Ishikawa (cell line): ENCODE results near the gene OBP2B.

ENCODE experiments used
- CEBPB ChIP-seq: IDR thresholded peaks from 2 replicates; pipeline ENCODE4 v1.6.1; 2012
- CREB1 ChIP-seq: IDR thresholded peaks from 2 replicates; pipeline ENCODE4 v1.6.1; 2012; ENCODE audit warnings: low read depth
- EGR1 ChIP-seq: IDR thresholded peaks from 2 replicates; pipeline ENCODE4 v1.6.1; 2012
- EP300 ChIP-seq: IDR thresholded peaks from 2 replicates; pipeline ENCODE4 v1.6.1; 2012; ENCODE audit warnings: borderline replicate concordance
- FOXM1 ChIP-seq: IDR thresholded peaks from 2 replicates; pipeline ENCODE4 v1.6.1; 2012; ENCODE audit warnings: low read depth, borderline replicate concordance
- NFIC ChIP-seq: IDR thresholded peaks from 2 replicates; pipeline ENCODE4 v1.6.1; 2012
- RAD21 ChIP-seq: IDR thresholded peaks from 2 replicates; pipeline ENCODE4 v1.6.1; 2012; ENCODE audit warnings: low read depth
- REST ChIP-seq: IDR thresholded peaks from 2 replicates; pipeline ENCODE4 v1.6.1; 2012; ENCODE audit warnings: low read depth, mild to moderate bottlenecking
- TAF1 ChIP-seq: IDR thresholded peaks from 2 replicates; pipeline ENCODE4 v1.6.1; 2012; ENCODE audit warnings: low read depth, mild to moderate bottlenecking
- TCF12 ChIP-seq: IDR thresholded peaks from 2 replicates; pipeline ENCODE4 v1.6.1; 2012; ENCODE audit warnings: low read depth
- TEAD4 ChIP-seq: IDR thresholded peaks from 2 replicates; pipeline ENCODE4 v1.6.1; 2012
- USF1 ChIP-seq: IDR thresholded peaks from 2 replicates; pipeline ENCODE4 v1.6.1; 2012
- YY1 ChIP-seq: IDR thresholded peaks from 2 replicates; pipeline ENCODE4 v1.6.1; 2012; ENCODE audit warnings: low read depth
- ZBTB7A ChIP-seq: IDR thresholded peaks from 2 replicates; pipeline ENCODE4 v1.6.1; 2012; ENCODE audit warnings: low read depth
- TF ChIP-seq, protein P1 (sequence below): IDR thresholded peaks from 2 replicates; pipeline ENCODE4 v1.6.1; 2012

Gene OBP2B

GRCh38 chr9:133252301-133253020, 43.4 kb upstream of the OBP2B start:
- peak; percentile 44 for TF ChIP-seq USF1
- TF ChIP-seq FOXM1: no peak
- TF ChIP-seq RAD21: no peak
- TF ChIP-seq, protein P1, sequence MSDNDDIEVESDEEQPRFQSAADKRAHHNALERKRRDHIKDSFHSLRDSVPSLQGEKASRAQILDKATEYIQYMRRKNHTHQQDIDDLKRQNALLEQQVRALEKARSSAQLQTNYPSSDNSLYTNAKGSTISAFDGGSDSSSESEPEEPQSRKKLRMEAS: no peak

- TF ChIP-seq EGR1 (no peak), NFIC (no peak), USF1 (no peak), TEAD4 (no peak), TCF12 (no peak), FOXM1 (no peak), RAD21 (no peak), ZBTB7A (no peak), CEBPB (no peak), EP300 (no peak)
- TF ChIP-seq, protein P1: no peak
Measured at GRCh38 chr9:133251773-133252172, 42.7 kb upstream of the OBP2B start.

- TF ChIP-seq CREB1: no peak
- TF ChIP-seq ZBTB7A: peak; percentile 98
- no peak for TF ChIP-seq TAF1
- no peak for TF ChIP-seq RAD21
- no peak for TF ChIP-seq CEBPB
- TF ChIP-seq NFIC: peak; percentile 16; the same call in 1 of the 2 replicates
- no peak for TF ChIP-seq USF1
Measured at GRCh38 chr9:133250741-133251170, 41.7 kb upstream of the OBP2B start.

GRCh38 chr9:133249337-133249736, 40.3 kb upstream of the OBP2B start:
- TF ChIP-seq NFIC (no peak), TEAD4 (no peak), CEBPB (no peak), USF1 (no peak), FOXM1 (no peak), TCF12 (no peak), YY1 (no peak), EGR1 (no peak), CREB1 (no peak), RAD21 (no peak), ZBTB7A (no peak), REST (no peak)
- TF ChIP-seq, protein P1: no peak

DNA sequence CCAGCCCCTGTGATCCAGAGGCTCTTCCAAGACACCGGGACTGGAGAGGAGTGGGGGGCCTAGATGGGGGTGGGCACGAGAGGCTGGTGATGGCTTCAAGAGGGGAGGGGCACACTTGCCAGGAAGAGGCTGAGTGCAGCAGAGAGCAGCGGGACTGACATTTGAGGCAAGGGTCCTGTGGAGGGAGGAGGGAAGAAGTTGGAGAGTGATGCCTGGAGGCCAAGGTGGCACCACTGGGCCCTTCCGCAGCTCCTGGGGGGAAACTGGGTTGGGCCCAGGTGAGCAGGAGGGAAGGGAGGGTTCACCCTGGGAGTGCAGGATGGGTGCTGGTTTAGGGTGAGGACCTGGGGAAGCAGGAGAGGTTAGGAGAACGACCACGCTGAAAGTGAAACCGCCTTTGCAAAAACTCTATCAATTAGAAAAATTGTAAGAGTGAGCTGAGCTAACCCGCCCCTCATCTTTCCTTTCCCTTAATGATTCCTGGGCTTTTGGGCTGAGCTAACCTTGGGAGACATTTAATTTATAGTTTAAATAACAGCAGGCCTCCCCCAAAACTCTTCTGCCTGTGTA, 39.8 kb upstream of the OBP2B start:
- TF ChIP-seq USF1: no peak
- no peak for TF ChIP-seq NFIC
- no peak for TF ChIP-seq CREB1
- TF ChIP-seq, protein P1: no peak
- no peak for TF ChIP-seq YY1

DNA sequence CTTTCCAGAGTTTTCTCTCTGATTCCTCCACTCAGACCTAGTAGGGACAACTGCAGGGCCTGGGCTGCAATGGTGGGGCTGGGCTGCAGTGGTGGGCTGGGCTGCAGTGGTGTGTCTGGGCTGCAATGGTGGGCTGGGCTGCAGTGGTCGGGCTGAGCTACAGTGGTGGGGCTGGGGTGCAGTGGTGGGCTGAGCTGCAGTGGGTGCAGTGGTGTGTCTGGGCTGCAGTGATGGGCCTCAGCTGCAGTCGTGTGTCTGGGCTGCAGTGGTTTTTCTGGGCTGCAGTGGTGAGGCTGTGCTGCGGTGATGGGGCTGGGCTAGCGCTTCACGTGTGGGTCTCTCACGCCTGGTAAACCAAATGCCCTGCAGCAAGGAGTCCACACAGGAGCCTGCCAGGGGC, 38.6 kb upstream of the OBP2B start:
- TF ChIP-seq CEBPB (no peak), TCF12 (no peak), FOXM1 (no peak), USF1 (no peak), REST (no peak), TEAD4 (no peak), YY1 (no peak)
